PC-3 (cell line): Measurements from ENCODE around the gene METTL27. TPM values are rescaled to one million over a fixed set of nuclear protein-coding genes. Genes with fewer than 3 reads are reported as not detected.
A peak's percentile ranks its signal among the peaks of the same experiment; 100 is the strongest.

Experiments
- ATAC-seq: fragments of 200-7000 bp; cut with Tn5 transposase; 2 replicates; pipeline ENCODE4 v1.9.1; 2020; ENCODE audit warnings: mild to moderate bottlenecking, moderate library complexity
- BruUV-seq: library from RNA; stranded (reverse); fragments of 400-500 nt; replicated peaks from 2 replicates; lab custom pipeline; 2021; lab: Mats Ljungman, UMichigan
- CTCF ChIA-PET: fragments of 300-600 bp; sonication (Branson Sonifier 250); formaldehyde crosslinking; loops from one replicate; lab custom pipeline; 2022; ENCODE audit warnings: antibody characterized with exemption; lab: Charles Lee
- POLR2A ChIA-PET: fragments of 300-600 bp; sonication (Branson Sonifier 250); formaldehyde crosslinking; loops from one replicate; lab custom pipeline; 2022; ENCODE audit warnings: antibody characterized with exemption; ENCODE audit not compliant: unreplicated experiment; lab: Charles Lee
- DNase-seq: peaks from one replicate; pipeline ENCODE4 v3.0.0-alpha.2; 2015
- H2AFZ ChIP-seq: fragments of 300-600 bp; sonication (generic); 2 replicates; pipeline ENCODE4 v1.6.0; 2016; ENCODE audit warnings: antibody characterized with exemption, low read length
- H3F3A ChIP-seq: fragments of 300-600 bp; sonication (generic); one replicate; pipeline ENCODE4 v1.6.0; 2017; ENCODE audit warnings: antibody characterized with exemption, low read length, control low read depth, mild to moderate bottlenecking; ENCODE audit not compliant: unreplicated experiment
- H3K27ac ChIP-seq: fragments of 300-600 bp; sonication (generic); 2 replicates; pipeline ENCODE4 v1.5.1; 2016; ENCODE audit warnings: mild to moderate bottlenecking, low read length
- H3K27me3 ChIP-seq: fragments of 300-600 bp; sonication (generic); 2 replicates; pipeline ENCODE4 v1.6.1; 2016; ENCODE audit warnings: low read length, mixed read lengths
- H3K36me3 ChIP-seq: fragments of 300-600 bp; sonication (generic); 2 replicates; pipeline ENCODE4 v1.6.1; 2016; ENCODE audit warnings: low read depth, mixed run types, low read length, mixed read lengths
- H3K4me1 ChIP-seq: fragments of 300-600 bp; sonication (generic); 2 replicates; pipeline ENCODE4 v1.5.1; 2016; ENCODE audit warnings: low read length; ENCODE audit not compliant: insufficient read depth
- H3K4me2 ChIP-seq: fragments of 300-600 bp; sonication (generic); 2 replicates; pipeline ENCODE4 v1.6.0; 2016; ENCODE audit warnings: low read length
- H3K4me3 ChIP-seq: fragments of 300-600 bp; sonication (generic); 2 replicates; pipeline ENCODE4 v1.5.1; 2016; ENCODE audit warnings: mild to moderate bottlenecking, low read length, mixed read lengths
- H3K79me2 ChIP-seq: fragments of 300-600 bp; sonication (generic); 2 replicates; pipeline ENCODE4 v1.6.1; 2017; ENCODE audit warnings: low read length, mixed read lengths
- H3K9ac ChIP-seq: fragments of 300-600 bp; sonication (generic); 2 replicates; pipeline ENCODE4 v1.6.0; 2016; ENCODE audit warnings: mild to moderate bottlenecking, low read length
- H3K9me2 ChIP-seq: fragments of 300-600 bp; sonication (generic); replicated peaks from 2 replicates; pipeline ENCODE4 v1.6.1; 2016; ENCODE audit warnings: mixed run types, low read length, mixed read lengths
- H3K9me3 ChIP-seq: fragments of 300-600 bp; sonication (generic); 2 replicates; pipeline ENCODE4 v1.6.1; 2016; ENCODE audit warnings: low read length, mixed read lengths
- H4K20me1 ChIP-seq: fragments of 300-600 bp; sonication (generic); 2 replicates; pipeline ENCODE4 v1.6.1; 2016; ENCODE audit warnings: low read length, mixed read lengths
- EZH2 ChIP-seq: fragments of 300-600 bp; sonication (generic); IDR thresholded peaks from one replicate; pipeline ENCODE4 v1.6.1; 2017; ENCODE audit warnings: antibody characterized with exemption, mild to moderate bottlenecking, low read length; ENCODE audit not compliant: unreplicated experiment
- EZH2phosphoT487 ChIP-seq: fragments of 300-600 bp; sonication (generic); IDR thresholded peaks from 2 replicates; pipeline ENCODE4 v1.6.1; 2018; ENCODE audit warnings: mild to moderate bottlenecking, antibody characterized with exemption, low read length, borderline replicate concordance
- intact Hi-C: fragments of 100-400 bp; cut with micrococcal nuclease; formaldehyde crosslinking; loops from 2 replicates; pipeline ENCODE4 v1.9.0; 2023
- total RNA-seq: library from RNA; depleted of rRNA; stranded (reverse); fragments of >200 nt; gene quantifications from 2 replicates; pipeline ENCODE4 v1.2.3, GENCODE V29; 2014
- TF ChIP-seq, protein P1 (sequence below): fragments of 300-600 bp; sonication (generic); conservative IDR thresholded peaks from 2 replicates; pipeline ENCODE4 v1.5.1; 2017; ENCODE audit warnings: antibody characterized with exemption, low read depth, mild to moderate bottlenecking, low read length

Gene METTL27
- total RNA-seq, 1 experiment from 2014 or later, result 3.3 TPM

DNA sequence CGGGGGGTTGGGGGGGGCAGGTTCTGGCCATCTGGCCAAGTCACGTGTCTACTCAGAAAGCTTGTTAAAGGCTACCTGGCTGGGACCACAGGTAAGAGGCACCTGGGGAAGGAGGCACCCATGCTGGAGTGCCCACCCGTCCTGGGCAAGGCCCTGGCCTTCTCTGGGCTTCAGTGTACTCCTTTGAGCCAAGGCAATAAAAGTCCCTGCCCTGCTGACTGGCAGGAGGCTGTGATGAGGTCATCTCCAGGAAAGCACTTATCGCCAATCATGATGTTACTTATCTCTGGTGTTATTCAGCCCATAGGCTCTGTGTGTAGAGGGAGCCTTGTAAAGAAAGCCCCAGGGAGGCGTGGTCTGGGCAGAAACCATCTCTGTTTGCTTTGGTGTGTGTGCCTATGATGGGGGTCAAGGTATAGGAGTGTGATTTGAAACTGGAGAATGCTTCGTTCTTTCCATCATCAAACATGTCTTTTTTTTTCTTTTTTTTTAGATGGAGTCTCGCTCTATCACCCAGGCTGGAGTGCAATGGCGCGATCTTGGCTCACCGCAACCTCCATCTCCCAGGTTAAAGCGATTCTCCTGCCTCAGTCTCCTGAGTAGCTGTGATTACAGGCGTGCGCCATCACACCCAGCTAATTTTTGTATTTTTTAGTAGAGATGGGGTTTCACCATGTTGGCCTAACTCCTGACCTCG, 14.1 kb downstream of the METTL27 start:
- Histone ChIP-seq H3K9me3 (no peaks in the 10 kb centered on the region), H3K4me3 (0 out of 2 replicates have a peak overlapping the region, but pooled peaks have one; percentile 99), H3K4me2 (peak overlapping the region; percentile 87), H3K4me1 (peaks cover 59% of the 10 kb centered on the region), H3K9me2 (no peaks in the 10 kb centered on the region), H3K27me3 (no peaks in the 10 kb centered on the region), H3F3A (peaks cover 9% of the 10 kb centered on the region), H3K9ac (peak overlapping the region; percentile 96), H3K36me3 (peaks cover 12% of the 10 kb centered on the region), H2AFZ (no peak overlapping the region), H3K27ac (peak overlapping the region; percentile 96), H4K20me1 (peaks cover 21% of the 10 kb centered on the region), H3K79me2 (peaks cover 44% of the 10 kb centered on the region)
- TF ChIP-seq EZH2 (no peak), EZH2phosphoT487 (no peak)
- TF ChIP-seq, protein P1, sequence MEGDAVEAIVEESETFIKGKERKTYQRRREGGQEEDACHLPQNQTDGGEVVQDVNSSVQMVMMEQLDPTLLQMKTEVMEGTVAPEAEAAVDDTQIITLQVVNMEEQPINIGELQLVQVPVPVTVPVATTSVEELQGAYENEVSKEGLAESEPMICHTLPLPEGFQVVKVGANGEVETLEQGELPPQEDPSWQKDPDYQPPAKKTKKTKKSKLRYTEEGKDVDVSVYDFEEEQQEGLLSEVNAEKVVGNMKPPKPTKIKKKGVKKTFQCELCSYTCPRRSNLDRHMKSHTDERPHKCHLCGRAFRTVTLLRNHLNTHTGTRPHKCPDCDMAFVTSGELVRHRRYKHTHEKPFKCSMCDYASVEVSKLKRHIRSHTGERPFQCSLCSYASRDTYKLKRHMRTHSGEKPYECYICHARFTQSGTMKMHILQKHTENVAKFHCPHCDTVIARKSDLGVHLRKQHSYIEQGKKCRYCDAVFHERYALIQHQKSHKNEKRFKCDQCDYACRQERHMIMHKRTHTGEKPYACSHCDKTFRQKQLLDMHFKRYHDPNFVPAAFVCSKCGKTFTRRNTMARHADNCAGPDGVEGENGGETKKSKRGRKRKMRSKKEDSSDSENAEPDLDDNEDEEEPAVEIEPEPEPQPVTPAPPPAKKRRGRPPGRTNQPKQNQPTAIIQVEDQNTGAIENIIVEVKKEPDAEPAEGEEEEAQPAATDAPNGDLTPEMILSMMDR, result no peak
- peak; percentile 92 for DNase-seq
- BruUV-seq, result no TSS peak
- intact Hi-C loops, result loop anchor here (1.0 kb wide), 1 partner anchor 23 kb away; no protein-coding TSS in a partner anchor
- peak; percentile 44 for ATAC-seq
- ChIA-PET CTCF (interaction anchor here (2.5 kb wide), 1 partner anchor 22 kb away, joined by 18 read pairs; no protein-coding TSS in a partner anchor), POLR2A (interaction anchor here (1.0 to 1.2 kb wide), 2 partner anchors 22 to 89 kb away, joined by 6 to 8 read pairs; partner anchors contain the start of gene ABHD11)

DNA sequence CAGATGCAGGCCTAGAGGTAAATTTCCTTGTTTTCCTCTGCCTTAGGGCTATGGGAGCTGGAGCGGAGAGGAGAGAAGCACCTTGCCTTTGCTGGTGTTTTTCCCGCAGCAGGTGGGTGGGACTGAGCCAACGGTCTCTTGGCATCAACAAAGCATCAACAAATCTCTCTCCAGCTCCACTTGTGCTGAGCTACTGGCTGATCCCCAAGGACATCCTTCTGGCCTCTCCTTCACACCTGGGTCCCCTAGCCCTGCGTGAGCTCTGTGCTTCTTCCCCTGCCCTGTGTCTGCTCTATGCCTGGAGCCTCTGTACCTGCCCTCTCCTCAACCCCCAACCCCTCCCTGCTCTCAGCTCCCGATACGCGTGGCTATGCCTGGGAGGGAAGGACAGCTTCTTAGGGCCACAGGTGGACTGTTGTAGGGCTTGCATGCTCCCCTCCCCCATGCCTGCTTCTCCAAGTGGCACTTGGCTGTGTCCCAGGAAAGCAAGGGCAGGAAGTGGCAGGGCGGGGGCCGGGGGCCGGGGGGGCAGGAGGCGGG, 14.7 kb downstream of the METTL27 start:
- peak overlapping the region; percentile 80 for H3K4me2 ChIP-seq
- POLR2A ChIA-PET, result interaction anchor here (0.6 to 1.2 kb wide), 3 partner anchors 23 to 89 kb away, joined by 3 to 8 read pairs (median 6); partner anchors contain the start of gene ABHD11
- H3K4me1 ChIP-seq, result peaks cover 62% of the 10 kb centered on the region

More for the DNA sequence above, 14.7 kb downstream of the METTL27 start:
- CTCF ChIA-PET, result interaction anchor here (0.5 to 2.5 kb wide), 2 partner anchors 15 to 23 kb away, joined by 4 to 18 read pairs; no protein-coding TSS in a partner anchor
- peak overlapping the region; percentile 47; the same call in 1 of the 2 replicates for H3K4me3 ChIP-seq
- H3K9ac ChIP-seq, result peak overlapping the region; percentile 67
- DNase-seq, result peak; percentile 84
- H3K9me3 ChIP-seq, result no peaks in the 10 kb centered on the region
- H3K36me3 ChIP-seq, result peaks cover 12% of the 10 kb centered on the region
- H3K9me2 ChIP-seq, result no peaks in the 10 kb centered on the region
- no peaks in the 10 kb centered on the region for H3K27me3 ChIP-seq
- ATAC-seq, result peak; percentile 21
- peaks cover 9% of the 10 kb centered on the region for H3F3A ChIP-seq
- H3K27ac ChIP-seq, result peak overlapping the region; percentile 96
- peaks cover 17% of the 10 kb centered on the region for H4K20me1 ChIP-seq
- H3K79me2 ChIP-seq, result peaks cover 38% of the 10 kb centered on the region
- BruUV-seq, result TSS peak; percentile 17
- intact Hi-C loops, result loop anchor here (1.0 kb wide), 2 partner anchors 24 to 28 kb away; no protein-coding TSS in a partner anchor
- TF ChIP-seq EZH2phosphoT487 (no peak), EZH2 (no peak)
- TF ChIP-seq, protein P1, result no peak
- H2AFZ ChIP-seq, result no peak overlapping the region
